ENCODE results near the gene PTPRM.

PTPRM gene

DNA sequence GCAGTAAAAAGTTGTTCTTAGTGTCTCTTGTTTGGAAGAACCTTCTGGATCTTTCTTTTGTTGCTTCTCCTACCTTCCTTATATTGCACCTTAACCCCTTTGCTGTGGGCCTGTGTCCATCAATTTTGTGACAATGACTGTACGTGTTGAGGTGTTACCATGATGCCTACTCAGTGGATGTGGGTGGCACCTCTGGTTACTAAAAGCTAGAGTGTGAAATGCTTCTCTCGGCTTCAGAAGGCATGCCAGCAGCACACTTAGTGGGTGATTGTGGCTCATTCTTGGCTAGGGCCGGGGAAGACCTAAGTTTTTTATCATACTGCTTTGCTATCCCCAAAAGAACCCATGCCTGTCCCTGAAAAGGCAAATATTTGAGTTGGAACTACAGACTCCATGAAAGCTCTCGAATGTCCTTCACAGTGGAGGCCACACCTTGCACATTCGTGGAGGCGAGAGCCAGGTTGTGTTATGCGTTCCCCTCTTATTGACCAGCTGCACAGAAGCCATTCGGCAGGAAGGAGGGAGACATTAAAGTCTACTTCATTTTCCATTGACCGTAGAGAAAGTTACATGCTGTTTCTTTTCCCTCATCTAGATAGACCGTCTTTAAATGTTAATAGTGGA, 528.9 kb downstream of the PTPRM start:
- no peak for DNase-seq

DNA sequence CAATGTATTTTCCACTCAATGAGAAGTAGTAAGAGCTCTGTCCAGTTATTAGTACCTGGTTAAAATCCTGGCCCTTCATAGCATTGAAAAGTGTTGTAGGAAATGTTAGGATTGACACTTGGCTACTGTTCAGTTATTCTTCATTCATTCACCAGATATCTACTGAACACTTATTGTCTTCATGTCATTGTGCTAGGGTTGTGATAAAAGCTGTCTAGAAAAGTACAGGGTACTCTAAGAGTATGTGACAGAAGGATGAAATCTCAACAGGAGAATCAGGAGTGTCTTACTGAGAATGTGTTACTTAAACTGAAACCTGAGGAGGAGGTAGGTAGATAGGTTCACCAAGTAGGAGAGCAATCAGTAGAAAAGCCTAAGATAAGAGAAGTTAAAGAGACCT, 530.3 kb downstream of the PTPRM start:
- no peak for DNase-seq

DNA sequence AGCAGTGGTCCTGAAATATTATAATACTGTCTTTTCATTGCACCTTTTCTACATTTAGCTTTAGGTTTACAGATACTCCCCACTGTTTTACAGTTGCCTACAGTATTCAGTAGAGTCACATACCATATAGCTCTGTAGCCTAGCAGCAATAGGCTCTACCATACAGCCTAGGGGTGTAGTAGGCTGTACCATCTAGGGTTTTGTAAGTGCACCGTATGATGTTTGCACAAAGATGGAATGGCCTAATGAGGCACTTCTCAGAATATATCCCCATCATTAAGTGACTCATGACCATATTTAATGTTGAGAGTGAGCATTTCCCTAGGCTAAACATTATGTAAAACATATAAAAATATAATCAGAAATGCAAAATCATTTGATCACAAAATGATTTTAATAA, 530.8 kb downstream of the PTPRM start:
- no peak for DNase-seq

DNA sequence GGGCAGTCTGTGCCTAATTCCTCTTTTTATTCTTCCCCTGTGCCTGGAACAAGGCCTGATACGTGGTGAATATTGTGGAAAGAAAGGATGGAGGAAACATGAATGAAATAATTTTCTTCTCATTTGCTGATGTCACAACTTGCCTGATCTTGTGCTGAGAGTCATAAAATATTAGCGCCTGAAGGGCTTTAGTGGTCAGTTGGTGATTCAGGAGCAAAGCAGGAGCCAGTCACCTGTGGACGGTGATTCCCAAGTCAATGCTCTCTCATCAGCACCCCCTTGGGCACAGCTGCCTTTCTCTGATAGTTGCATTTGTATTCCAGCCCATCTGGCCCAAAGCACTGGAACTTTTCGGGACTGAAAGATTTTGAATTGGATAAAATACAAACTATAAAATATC, 539.5 kb downstream of the PTPRM start:
- DNase-seq, result no peak

DNA sequence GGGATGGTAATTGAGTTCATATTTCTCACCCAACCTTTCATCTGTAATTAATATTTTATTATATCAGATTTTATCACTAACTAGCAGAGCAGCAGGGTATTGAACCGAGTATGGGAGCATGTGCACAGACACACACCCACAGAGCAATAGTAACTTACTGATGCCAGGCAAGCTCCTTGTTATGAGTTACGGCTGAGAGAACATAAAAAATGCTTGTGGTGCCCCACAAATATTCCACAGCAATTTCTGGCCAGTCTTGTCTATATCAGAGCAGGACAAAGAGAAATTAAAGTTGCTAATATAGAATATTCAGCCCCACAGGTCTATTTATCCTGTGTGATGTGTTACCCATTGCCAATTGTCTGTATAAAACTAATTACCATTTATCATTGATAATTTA, 540.3 kb downstream of the PTPRM start:
- no peak for DNase-seq

DNA sequence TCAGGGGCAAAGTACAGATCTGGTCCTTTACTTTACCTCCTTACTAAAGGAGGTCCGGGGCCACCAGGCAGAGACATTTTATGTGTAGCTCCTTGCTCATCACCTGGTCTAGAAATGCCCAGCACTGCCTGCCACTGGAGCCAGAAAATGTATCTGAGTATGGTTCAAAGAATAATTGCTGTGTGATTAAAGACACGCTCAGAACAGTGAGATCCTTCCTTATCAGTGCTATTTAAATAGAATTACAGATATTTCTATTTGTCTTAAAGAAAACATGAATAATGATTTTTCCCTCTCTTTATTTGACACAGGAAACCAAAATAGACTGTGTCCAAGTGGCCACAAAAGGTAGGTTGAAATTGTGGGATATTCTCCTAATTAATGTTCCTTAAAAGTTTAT, 547.4 kb downstream of the PTPRM start:
- DNase-seq, result no peak

DNA sequence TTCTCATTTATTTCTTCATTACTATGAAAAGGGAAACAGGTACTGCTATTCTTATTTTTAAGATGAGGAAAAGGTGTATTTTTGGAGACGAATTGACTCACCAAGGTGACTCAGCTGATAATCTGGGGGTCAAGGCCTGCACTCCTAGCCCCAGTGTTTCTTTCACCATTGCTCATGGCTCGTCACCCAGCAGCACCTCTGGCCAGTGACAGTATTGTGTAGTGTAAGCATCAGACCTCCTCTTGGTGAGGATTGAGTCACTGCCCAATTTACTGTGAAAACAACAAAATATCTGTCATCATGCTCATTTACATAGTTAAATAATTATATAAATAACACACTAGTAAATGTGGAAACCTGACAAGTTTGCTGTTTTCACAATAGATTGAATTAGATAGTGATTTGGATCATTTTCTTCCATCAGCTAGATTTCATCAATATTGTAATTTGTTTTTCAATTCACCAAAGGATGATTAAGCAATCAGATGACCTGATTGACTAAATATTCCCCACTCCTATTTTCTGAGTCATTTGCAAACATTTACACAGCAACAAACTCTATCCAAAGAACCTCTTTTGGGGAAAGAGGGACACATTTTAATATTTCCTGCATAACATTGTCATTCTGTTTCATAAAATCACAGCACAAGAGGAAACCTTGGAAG, 549.4 kb downstream of the PTPRM start:
- no peak for DNase-seq

DNA sequence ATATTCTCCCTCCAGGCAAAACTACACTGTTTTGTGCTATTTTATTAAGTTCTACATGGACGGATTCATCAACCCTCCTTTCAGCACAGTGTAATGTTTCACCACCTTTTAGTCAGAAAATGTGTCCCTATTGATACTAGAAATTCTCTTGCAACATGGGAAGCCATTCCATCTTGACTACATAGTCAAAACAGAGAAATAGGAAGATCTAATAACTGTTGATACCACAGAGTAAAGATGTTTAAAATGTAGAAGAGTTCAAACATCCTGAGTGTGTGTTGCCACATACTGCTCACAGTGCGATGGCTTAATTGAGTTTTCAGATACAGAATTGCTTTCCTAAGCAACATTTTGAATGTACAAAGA, 549.9 kb downstream of the PTPRM start:
- no peak for DNase-seq

DNA sequence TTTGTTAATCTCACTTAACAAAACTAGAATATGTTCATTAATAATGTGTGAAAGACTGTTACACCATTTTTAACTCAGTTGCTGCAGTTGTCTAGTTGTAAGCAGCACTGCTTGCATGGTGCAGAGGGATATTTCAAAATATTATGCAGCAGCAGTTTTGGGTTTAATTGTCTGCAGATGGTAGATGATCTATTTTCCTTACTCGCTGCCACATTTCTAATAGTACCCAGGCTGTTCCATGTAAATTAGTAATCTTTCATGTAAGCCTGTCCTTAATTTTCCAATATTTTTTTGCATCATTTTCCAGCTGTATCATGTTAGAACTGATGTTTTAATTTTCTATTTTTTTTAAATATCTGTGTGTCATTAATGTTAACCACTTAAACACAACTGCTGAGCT, 554.0 kb downstream of the PTPRM start:
- DNase-seq, result no peak

DNA sequence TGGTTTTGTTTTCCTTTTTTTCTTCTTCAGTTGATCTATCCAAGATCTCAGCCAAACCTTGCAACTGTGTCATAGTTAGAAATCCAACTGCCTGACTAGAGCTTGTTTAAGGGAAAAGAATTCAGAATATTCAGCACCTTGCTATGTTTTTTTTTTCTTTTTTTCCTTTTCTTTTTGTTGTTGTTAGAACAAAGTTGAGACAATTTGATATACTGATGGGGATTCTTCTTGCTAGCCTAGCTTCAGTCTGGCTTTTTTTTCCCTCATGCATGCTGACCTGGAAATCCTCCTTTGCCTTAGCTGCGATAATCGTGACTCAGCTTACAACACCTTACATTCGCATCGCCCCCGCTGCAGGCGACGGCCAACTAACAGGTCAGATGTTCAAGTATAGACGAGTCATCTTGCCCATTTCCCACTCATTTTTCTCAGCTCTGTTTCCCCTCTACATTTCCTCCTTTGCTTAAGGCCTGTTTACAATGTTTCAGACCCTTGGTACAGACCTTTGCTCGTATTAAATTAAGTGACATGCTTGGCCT, 554.9 kb downstream of the PTPRM start:
- DNase-seq, result no peak

DNA sequence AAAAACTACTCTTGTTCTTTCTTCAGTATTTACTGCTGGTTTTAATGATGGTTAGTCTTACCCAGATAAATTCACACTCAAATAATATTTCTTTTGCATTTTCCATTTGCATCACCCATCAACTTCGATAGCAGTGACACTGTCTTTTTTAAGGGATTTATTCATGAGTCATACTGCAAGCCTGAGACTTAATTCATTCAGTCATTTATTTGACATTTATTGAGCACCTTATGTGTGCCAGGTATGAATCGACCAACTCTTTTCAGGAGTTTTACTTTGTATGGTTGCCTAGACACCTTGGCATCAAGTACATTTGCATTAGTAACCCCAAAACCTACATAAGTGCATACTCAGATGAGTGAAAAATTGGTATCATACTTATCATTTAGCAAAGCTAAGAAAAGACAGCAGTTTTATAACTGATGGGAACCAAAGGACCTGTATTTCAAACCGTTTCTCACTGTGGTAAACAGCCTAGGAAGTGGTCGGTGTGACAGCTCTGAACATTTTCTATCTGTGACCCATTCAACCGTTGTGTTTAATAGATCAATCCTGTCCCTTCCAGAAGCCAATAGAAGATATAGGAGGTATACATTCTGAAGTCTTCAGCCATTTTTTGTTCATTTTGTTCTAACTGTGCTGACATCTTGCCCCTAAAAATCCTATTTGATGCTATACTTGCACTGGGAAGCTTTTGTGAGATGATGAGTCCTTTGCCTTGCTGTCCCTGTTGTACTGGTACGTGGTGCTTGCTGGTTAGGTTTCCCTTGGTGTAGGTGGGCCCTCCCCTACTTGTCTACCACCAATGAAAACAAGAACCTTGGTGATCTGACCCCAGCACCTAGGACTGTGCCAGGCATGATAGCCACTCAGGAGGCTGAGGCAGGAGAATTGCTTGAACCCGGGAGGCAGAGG, 557.4 kb downstream of the PTPRM start:
- DNase-seq, result no peak

DNA sequence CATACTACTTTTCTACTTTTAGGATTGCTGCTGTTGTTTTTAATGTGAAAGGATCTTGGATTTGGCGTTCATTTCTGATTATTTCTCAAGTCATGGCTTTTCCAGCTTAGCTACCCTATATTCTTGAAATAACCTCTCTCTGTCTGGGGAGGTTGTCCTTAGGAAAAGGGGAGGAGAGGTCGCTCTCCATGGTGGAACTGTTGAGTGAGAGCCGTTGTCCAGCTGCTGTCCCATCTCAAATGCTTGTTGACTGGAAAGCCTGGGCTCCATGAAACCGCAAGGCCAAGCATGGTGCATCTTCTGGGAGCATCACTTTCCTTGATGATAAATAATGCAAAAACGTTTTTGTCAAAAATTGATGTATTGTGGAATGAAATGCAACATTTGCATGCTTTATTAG, 563.0 kb downstream of the PTPRM start:
- DNase-seq, result no peak

DNA sequence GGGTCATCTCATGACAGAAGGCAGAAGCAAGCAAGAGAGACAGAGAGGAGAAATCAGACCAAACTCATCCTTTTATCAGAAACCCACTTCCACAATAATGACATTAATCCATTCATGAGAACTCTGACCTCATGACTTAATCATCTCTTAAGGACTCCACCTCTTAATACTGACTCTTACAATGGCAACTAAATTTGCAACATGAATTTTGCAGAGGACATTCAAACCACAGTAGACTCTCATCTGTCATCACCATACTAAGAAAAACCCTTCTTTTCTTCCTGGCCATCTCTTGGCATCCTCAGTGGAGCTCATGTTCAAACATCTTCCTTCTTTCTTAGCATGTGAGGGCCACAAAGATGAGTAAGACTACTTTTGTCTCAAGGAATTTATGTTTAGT, 565.9 kb downstream of the PTPRM start:
- DNase-seq, result no peak

DNA sequence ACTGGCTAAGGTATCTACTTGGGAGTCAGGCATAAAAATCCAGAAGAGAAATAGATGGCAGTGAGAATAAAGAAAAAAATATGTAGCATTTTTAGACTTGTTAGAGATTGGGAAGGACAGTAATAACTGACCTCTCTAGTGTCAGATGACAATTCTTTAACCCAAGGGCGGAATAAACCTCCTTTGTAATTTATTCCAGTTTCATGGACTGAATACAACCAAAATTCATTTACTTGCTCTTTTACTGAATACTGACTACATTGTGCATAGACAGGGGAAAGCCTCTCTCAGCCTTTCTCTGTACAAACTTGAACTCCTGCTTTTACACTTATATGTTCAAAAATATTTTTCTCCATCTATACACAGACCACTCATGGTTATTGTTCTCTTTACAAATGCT, 566.8 kb downstream of the PTPRM start:
- DNase-seq, result no peak

DNA sequence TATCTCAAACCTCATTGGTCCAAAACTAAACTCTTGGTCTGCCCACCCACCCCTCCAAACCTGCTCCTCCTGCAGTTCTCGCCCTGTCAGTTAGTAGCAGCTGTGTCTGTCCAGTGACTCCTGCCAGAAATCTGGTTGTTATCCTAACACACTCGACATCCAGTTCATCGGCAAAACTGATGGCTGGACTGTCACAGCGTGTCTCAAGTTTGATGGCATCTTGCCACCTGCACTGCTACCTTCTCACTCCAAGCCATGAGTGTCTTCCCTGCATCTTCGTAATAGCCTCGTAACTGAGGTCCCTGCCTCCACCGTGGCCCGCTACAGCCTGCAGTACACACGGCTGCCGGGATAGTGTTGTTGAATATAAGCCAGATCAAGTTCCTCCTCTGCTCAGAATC, 572.0 kb downstream of the PTPRM start:
- DNase-seq, result no peak

DNA sequence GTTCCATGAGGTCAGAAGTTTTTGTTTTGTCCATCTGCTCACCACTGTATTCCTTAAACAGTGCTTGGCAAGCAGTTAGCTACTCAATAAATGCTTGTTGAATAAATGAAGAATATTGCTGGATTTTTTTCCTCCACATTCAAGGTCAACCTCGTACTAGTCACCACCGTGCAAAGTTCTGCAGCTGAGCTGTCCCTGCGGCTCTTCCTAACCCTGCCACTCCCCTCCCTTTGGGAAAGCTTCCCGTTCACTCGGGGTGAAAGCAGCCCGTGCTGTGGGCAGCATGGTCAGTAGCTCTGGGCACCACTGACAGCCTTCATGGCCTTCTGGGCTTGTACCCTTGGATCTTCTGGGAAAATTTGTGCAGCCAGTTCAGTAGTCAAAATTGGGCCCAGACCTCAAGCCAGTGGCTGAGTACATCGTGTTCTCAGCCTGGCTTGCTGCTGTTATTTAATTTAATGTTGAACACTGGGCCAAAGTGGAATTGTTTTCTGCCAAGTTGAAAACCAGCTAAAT, 572.8 kb downstream of the PTPRM start:
- peak in 27 of 58 donors; percentile 6 to 73 (median 26) for DNase-seq

DNA sequence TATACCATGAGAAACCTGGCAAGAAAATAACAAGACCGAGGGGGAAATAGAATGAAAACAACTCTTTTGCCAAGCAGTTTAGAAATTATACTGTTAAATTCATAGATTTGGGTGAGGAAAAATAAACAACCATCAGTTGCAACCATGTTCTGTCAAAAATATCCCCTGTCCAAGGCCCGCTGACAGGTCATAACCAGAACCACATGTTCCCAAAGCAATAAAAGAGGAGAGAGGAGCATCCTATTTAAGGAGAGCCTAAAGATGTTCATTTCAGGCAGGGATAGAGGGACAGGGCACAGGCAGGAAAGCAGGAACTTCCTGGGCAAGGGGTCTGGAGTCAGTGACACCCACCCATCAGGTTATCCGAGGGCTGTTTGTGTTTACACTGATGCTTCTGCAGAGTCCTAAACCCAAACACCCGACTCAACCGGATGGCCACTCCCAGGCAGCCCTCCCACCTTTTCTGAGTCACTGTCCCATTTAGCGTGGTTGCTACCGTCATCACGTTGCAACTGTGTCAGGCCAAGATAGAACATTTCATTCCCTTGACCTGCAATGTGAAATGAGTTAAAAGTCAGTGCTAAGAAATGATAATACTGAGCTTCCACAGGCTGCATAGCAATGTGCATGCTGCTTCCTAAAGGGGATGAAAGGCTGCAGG, 573.9 kb downstream of the PTPRM start:
- DNase-seq, result no peak

DNA sequence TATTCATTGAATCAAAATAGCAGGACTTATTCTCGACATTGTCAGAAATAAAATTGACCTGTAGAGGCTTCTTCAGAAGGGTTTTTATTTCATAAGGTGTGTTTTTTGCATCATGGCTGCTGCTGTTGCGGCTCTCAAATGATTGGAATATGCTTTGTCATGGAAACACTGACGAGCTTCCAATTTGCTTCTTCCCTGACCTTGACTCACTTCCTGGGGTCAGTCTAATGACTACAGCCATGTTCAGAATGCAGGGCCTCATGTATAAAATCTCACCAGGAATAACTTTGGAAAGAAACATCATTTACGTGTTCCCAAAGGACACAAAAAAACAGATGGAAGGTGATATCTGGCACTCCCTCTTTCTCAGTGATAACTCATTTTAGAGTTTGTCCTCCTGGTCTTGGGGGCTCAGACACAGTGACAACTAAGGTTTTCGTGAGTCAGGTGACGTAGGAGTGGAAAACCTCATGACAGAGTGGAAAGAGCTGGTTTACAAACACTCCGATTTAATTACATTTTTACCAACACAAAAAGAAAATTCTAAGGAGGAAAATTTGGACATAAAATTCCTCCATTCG, 575.1 kb downstream of the PTPRM start:
- no peak for DNase-seq

DNA sequence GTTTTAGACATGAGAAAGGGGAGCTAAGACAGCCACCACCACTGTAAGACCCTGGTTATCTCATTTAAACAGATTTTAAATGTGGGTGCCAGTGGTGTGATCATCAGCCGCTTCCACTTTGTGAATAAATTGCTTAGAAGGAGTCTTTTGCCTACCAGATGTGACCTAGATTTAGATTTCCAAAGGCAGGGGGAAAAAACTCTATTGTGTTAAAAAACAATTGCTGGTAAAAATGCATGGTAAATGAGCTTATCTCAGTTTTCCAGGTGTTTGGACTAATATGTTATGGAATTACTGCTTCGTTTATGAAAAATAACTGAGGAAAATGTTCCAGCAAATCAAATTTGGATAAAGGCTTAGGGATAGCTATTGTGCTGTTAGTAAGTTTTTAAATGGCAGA, 575.8 kb downstream of the PTPRM start:
- DNase-seq, result no peak

DNA sequence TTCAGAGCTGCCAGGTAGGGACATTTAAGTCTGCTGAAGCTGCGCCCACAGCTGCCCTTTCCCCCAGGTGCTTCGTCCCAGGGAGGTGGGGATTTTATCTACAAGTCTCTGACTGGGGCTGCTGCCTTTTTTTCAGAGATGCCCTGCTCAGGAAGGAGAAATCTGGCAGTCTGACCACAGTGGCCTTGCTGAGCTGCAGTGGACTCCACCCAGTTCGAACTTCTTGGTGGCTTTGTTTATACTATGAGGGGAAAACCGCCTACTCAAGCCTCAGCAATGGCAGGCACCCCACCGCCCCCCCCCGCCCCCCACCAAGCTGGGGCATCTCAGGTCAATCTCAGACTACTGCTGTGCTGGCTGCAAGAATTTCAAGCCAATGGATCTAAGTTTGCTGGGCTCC, 584.1 kb downstream of the PTPRM start:
- no peak for DNase-seq

Data from anterior cingulate cortex (tissue), 58 donors.